Cardiac septum (tissue), 1 donor: Measurements from ENCODE around the gene TGFA. TPM values are rescaled to one million over a fixed set of nuclear protein-coding genes. Genes with fewer than 3 reads are reported as not detected.
A peak's percentile ranks its signal among the peaks of the same experiment; 100 is the strongest.

Experiments used
- DNase-seq: peaks from one replicate; pipeline ENCODE4 v3.0.0-alpha.2; 2020; ENCODE audit warnings: low spot score
- intact Hi-C: fragments of 100-400 bp; cut with DNase I; formaldehyde crosslinking; loops from one replicate; pipeline ENCODE4 v1.14.0; 2022
- long read RNA-seq: library from polyadenylated mRNA; unstranded; transcript quantifications from one replicate; pipeline ENCODE4 v2.0.0, GENCODE V29; 2021
- total RNA-seq: library from RNA; stranded (reverse); fragmentation: NEBNext Ultra II Directional; extraction: Animal tissue kit (Norgen Biotek cat#: 25700); gene quantifications from one replicate; pipeline ENCODE4 v1.2.1, GENCODE V29; 2021
- donor health status: DM: no; HTN: no; CAD: no.

TGFA gene
- 0.73 TPM for total RNA-seq
- long read RNA-seq, full-length matches to known transcripts = 1 of 1 reads
- long read RNA-seq, partial matches to known transcripts = 0 of 1 reads
- long read RNA-seq, other reads (novel, unspliced or antisense) = 0 of 1 reads

GRCh38 chr2:70553584-70554337, at the start of gene TGFA:
Gene TGFA (minus strand): TSS chr2:70553826. CDS start chr2:70553767, 59 bp downstream.
- intact Hi-C loops = no loop called here
- peak; percentile 90 for DNase-seq

- intact Hi-C loops = no loop called here
- DNase-seq = no peak
Measured at GRCh38 chr2:70603066-70603465, 49.4 kb upstream of the TGFA start.

GRCh38 chr2:70598197-70598596, 44.6 kb upstream of the TGFA start:
- intact Hi-C loops = no loop called here
- no peak for DNase-seq

- intact Hi-C loops = no loop called here
Measured at GRCh38 chr2:70596739-70597138, 43.1 kb upstream of the TGFA start.

GRCh38 chr2:70596293-70596692, 42.7 kb upstream of the TGFA start:
- intact Hi-C loops = no loop called here
- DNase-seq = no peak

More at GRCh38 chr2:70596739-70597138, 43.1 kb upstream of the TGFA start:
- DNase-seq = no peak

- intact Hi-C loops = no loop called here
- no peak for DNase-seq
Measured at GRCh38 chr2:70583091-70583490, 29.5 kb upstream of the TGFA start.

GRCh38 chr2:70580352-70580751, 26.7 kb upstream of the TGFA start:
- no peak for DNase-seq
- intact Hi-C loops = no loop called here

- DNase-seq = no peak
- intact Hi-C loops = no loop called here
Measured at GRCh38 chr2:70574618-70575017, 21.0 kb upstream of the TGFA start.

- no peak for DNase-seq
- intact Hi-C loops = no loop called here
Measured at GRCh38 chr2:70574109-70574508, 20.5 kb upstream of the TGFA start.

GRCh38 chr2:70570041-70570661, 16.5 kb upstream of the TGFA start:
- intact Hi-C loops = no loop called here
- no peak for DNase-seq

- intact Hi-C loops = no loop called here
- no peak for DNase-seq
Measured at GRCh38 chr2:70569559-70569958, 15.9 kb upstream of the TGFA start.

- no peak for DNase-seq
- intact Hi-C loops = no loop called here
Measured at GRCh38 chr2:70566906-70567305, 13.3 kb upstream of the TGFA start.

GRCh38 chr2:70566464-70566863, 12.8 kb upstream of the TGFA start:
- DNase-seq = no peak
- intact Hi-C loops = no loop called here

- no peak for DNase-seq
- intact Hi-C loops = no loop called here
Measured at GRCh38 chr2:70565039-70565731, 11.6 kb upstream of the TGFA start.

- intact Hi-C loops = no loop called here
- DNase-seq = no peak
Measured at GRCh38 chr2:70561893-70562292, 8.3 kb upstream of the TGFA start.

- intact Hi-C loops = no loop called here
Measured at GRCh38 chr2:70560442-70560841, 6.8 kb upstream of the TGFA start.

GRCh38 chr2:70560040-70560439, 6.4 kb upstream of the TGFA start:
- no peak for DNase-seq
- intact Hi-C loops = no loop called here

More at GRCh38 chr2:70560442-70560841, 6.8 kb upstream of the TGFA start:
- no peak for DNase-seq

- intact Hi-C loops = no loop called here
- no peak for DNase-seq
Measured at GRCh38 chr2:70558195-70558808, 4.7 kb upstream of the TGFA start.

GRCh38 chr2:70557171-70557838, 3.7 kb upstream of the TGFA start:
- intact Hi-C loops = no loop called here
- DNase-seq = no peak

- DNase-seq = no peak
- intact Hi-C loops = no loop called here
Measured at GRCh38 chr2:70556608-70557007, 3.0 kb upstream of the TGFA start.
